Mesothelial cell of epicardium (in vitro differentiated cells): ENCODE results near the gene UBTD1. TPM values are rescaled to one million over a fixed set of nuclear protein-coding genes. Genes with fewer than 3 reads are reported as not detected.

Source experiments
- DNase-seq, 2 experiments: peaks; one replicate each; pipeline ENCODE4 v3.0.0; 2021; ENCODE audit warnings: low spot score in 2 of 2; ENCODE audit not compliant: unreplicated experiment in 2 of 2
- H3K27ac Mint-ChIP-seq: 2 replicates; pipeline ENCODE4 v1.8.0; 2021; ENCODE audit warnings: mixed read lengths
- H3K27me3 Mint-ChIP-seq: 2 replicates; pipeline ENCODE4 v1.8.0; 2021; ENCODE audit warnings: low read depth, mixed read lengths
- H3K36me3 Mint-ChIP-seq: 2 replicates; pipeline ENCODE4 v1.8.0; 2021; ENCODE audit warnings: mixed read lengths
- H3K4me1 Mint-ChIP-seq: 2 replicates; pipeline ENCODE4 v1.8.0; 2021; ENCODE audit warnings: mixed read lengths
- H3K4me3 Mint-ChIP-seq: 2 replicates; pipeline ENCODE4 v1.8.0; 2021; ENCODE audit warnings: mild to moderate bottlenecking, moderate library complexity, mixed read lengths
- H3K9me3 Mint-ChIP-seq: 2 replicates; pipeline ENCODE4 v1.8.0; 2021; ENCODE audit warnings: mixed read lengths
- total RNA-seq: library from RNA; stranded (reverse); gene quantifications from 3 replicates; pipeline ENCODE4 v1.2.1, GENCODE V29; 2021
- TF ChIP-seq, protein P1 (sequence below): fragments of 200-600 bp; sonication (generic); IDR thresholded peaks from one replicate; pipeline ENCODE4 v1.5.0; 2021; ENCODE audit warnings: antibody characterized with exemption; ENCODE audit not compliant: unreplicated experiment

The UBTD1 gene
- total RNA-seq, 1 donor from 2014 or later = 9.1 TPM

DNA sequence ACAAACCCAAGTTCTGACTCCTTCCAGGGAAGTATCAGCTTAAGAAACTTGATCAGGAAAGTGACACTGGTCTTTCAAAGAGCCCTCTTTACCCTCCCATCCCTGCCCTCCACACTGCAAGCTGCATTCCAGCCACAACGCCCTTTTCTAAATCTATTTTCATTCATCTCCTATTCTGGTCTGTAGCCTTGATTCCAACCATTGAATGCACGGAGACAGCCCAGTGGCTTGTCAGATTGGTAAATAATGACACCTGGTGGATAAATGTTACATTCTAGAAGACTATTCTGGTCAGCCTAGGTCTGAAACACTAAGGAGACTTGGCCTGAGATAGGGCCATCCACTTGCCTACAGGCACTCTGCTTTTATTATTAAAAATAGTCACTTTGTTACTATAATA, 113.7 kb downstream of the UBTD1 start:
- no peak overlapping the region for H3K4me3 Mint-ChIP-seq
- H3K9me3 Mint-ChIP-seq = no peaks in the 10 kb centered on the region
- no peak for DNase-seq
- no peak overlapping the region for H3K27ac Mint-ChIP-seq
- H3K4me1 Mint-ChIP-seq = no peaks in the 10 kb centered on the region
- H3K27me3 Mint-ChIP-seq = no peaks in the 10 kb centered on the region
- TF ChIP-seq, protein P1, sequence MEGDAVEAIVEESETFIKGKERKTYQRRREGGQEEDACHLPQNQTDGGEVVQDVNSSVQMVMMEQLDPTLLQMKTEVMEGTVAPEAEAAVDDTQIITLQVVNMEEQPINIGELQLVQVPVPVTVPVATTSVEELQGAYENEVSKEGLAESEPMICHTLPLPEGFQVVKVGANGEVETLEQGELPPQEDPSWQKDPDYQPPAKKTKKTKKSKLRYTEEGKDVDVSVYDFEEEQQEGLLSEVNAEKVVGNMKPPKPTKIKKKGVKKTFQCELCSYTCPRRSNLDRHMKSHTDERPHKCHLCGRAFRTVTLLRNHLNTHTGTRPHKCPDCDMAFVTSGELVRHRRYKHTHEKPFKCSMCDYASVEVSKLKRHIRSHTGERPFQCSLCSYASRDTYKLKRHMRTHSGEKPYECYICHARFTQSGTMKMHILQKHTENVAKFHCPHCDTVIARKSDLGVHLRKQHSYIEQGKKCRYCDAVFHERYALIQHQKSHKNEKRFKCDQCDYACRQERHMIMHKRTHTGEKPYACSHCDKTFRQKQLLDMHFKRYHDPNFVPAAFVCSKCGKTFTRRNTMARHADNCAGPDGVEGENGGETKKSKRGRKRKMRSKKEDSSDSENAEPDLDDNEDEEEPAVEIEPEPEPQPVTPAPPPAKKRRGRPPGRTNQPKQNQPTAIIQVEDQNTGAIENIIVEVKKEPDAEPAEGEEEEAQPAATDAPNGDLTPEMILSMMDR = no peak
- H3K36me3 Mint-ChIP-seq = peaks cover 8% of the 10 kb centered on the region

DNA sequence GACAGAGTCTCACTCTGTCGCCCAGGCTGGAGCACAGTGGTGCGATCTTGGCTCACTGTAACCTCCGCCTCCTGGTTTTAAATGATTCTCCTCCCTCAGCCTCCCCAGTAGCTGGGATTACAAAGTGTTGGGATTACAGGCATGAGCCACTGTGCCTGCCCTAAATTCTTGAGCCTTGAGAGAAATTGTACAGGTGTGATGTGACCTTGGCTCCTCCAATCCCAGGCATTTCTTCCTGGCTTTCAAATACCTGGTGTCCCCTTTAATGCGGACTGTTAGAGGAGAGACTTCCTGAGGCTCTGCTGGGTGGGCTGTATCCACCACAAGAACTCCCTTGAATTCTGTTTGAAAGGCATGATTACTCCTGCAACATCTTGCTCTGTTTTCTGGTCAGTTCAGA, 119.6 kb downstream of the UBTD1 start:
- TF ChIP-seq, protein P1 = no peak
- Mint-ChIP-seq H3K36me3 (peaks cover 8% of the 10 kb centered on the region), H3K9me3 (no peaks in the 10 kb centered on the region), H3K4me3 (no peak overlapping the region), H3K27ac (no peak overlapping the region), H3K4me1 (no peaks in the 10 kb centered on the region), H3K27me3 (no peaks in the 10 kb centered on the region)
- DNase-seq = no peak

DNA sequence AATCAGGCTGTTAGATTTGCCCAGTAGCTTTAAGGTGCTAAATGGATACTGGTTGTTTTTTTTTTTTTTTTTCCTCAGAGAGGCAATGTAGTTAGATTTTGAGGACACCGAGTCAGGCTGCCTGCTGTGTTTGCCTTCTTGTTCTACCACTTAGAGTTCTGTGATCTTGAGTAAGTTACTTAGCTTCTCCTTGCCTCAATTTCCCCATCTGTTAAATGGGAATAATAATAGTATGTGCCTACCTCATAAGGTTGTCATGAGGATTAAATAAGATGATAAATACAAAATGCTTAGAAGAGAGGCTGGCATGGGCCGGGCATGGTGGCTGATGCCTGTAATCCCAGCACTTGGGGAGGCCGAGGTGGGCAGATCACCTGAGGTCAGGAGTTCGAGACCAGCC, 120.0 kb downstream of the UBTD1 start:
- no peaks in the 10 kb centered on the region for H3K4me1 Mint-ChIP-seq
- no peaks in the 10 kb centered on the region for H3K27me3 Mint-ChIP-seq
- H3K36me3 Mint-ChIP-seq = peaks cover 8% of the 10 kb centered on the region
- H3K9me3 Mint-ChIP-seq = no peaks in the 10 kb centered on the region
- TF ChIP-seq, protein P1 = no peak
- H3K4me3 Mint-ChIP-seq = no peak overlapping the region
- H3K27ac Mint-ChIP-seq = no peak overlapping the region
- DNase-seq = no peak

Other genes with a start within 250 kb of the UBTD1 start
- gene ARHGAP19, start 206.3 kb upstream of the UBTD1 start, total RNA-seq = 19.4 to 22.8 TPM (median 22.6 TPM) in 3 replicates
- gene FRAT1, start 179.7 kb upstream of the UBTD1 start, total RNA-seq = 2.4 to 2.9 TPM (median 2.4 TPM) in 3 replicates
- gene FRAT2, start 164.2 kb upstream of the UBTD1 start, total RNA-seq = 8.9 to 9.2 TPM (median 9.0 TPM) in 3 replicates
- 35.7 to 42.4 TPM (median 41.9 TPM) in 3 replicates for gene RRP12, start 97.6 kb upstream of the UBTD1 start, total RNA-seq
- gene PGAM1, start 72.7 kb upstream of the UBTD1 start, total RNA-seq = 188 to 197 TPM (median 188 TPM) in 3 replicates
- gene EXOSC1, start 52.9 kb upstream of the UBTD1 start, total RNA-seq = 28.2 to 31.2 TPM (median 30.6 TPM) in 3 replicates
- 36.9 to 41.4 TPM (median 39.7 TPM) in 3 replicates for gene ZDHHC16, start 52.7 kb upstream of the UBTD1 start, total RNA-seq
- 82.5 to 88.1 TPM (median 84.9 TPM) in 3 replicates for gene MMS19, start 502 bp upstream of the UBTD1 start, total RNA-seq
- 0.20 to 0.24 TPM (median 0.20 TPM) in 3 replicates for gene ANKRD2, start 73.9 kb downstream of the UBTD1 start, total RNA-seq
- 0.31 to 0.50 TPM (median 0.40 TPM) in 3 replicates for gene HOGA1, start 85.5 kb downstream of the UBTD1 start, total RNA-seq
- not detected in 3 replicates for gene C10orf62, start 90.8 kb downstream of the UBTD1 start, total RNA-seq
- 15.4 to 17.3 TPM (median 16.4 TPM) in 3 replicates for gene MORN4, start 134.6 kb downstream of the UBTD1 start, total RNA-seq
- gene PI4K2A, start 141.7 kb downstream of the UBTD1 start, total RNA-seq = 18.4 to 20.1 TPM (median 18.7 TPM) in 3 replicates
- 7.8 to 9.0 TPM (median 7.9 TPM) in 3 replicates for gene AVPI1, start 188.3 kb downstream of the UBTD1 start, total RNA-seq
- 72.5 to 75.4 TPM (median 75.4 TPM) in 3 replicates for gene MARVELD1, start 214.8 kb downstream of the UBTD1 start, total RNA-seq
- 39.6 to 40.7 TPM (median 39.9 TPM) in 3 replicates for gene ZFYVE27, start 238.2 kb downstream of the UBTD1 start, total RNA-seq